ENCODE data around the gene LSM2. TPM values are rescaled to one million over a fixed set of nuclear protein-coding genes. Genes with fewer than 3 reads are reported as not detected.

LSM2 gene
- total RNA-seq, 4 donors from 2014 or later = 37.1 to 119 (median 58.7) TPM

GRCh38 chr6:31765559-31765909 lies 41.2 kb downstream of the LSM2 start:
- Histone ChIP-seq H3K9me3 (no peaks in the 10 kb centered on the region), H3K4me3 (no peak overlapping the region), H3K27ac (no peak overlapping the region), H3K4me1 (no peaks in the 10 kb centered on the region), H3K36me3 (no peaks in the 10 kb centered on the region), H3K27me3 (no peaks in the 10 kb centered on the region)
- TF ChIP-seq CTCF (IDR thresholded peaks at IDR 0.05) = no peak
- TF ChIP-seq POLR2A (IDR thresholded peaks at IDR 0.05) = no peak
- DNase-seq = no peak
- intact Hi-C loops (cut with DNase I; ENCODE audit: low total_unique reads) = no loop called here

- intact Hi-C loops (cut with DNase I; ENCODE audit: low total_unique reads) = no loop called here
- H3K27ac ChIP-seq = peak overlapping the region; percentile 24 to 48
- TF ChIP-seq CTCF (IDR thresholded peaks at IDR 0.05) (no peak), POLR2A (IDR thresholded peaks at IDR 0.05) (no peak)
- H3K4me3 ChIP-seq = no peak overlapping the region
- no peaks in the 10 kb centered on the region for H3K4me1 ChIP-seq
- H3K9me3 ChIP-seq = no peaks in the 10 kb centered on the region
- DNase-seq = no peak
- H3K36me3 ChIP-seq = no peaks in the 10 kb centered on the region
- H3K27me3 ChIP-seq = no peaks in the 10 kb centered on the region
Measured at GRCh38 chr6:31764198-31764597, 42.6 kb downstream of the LSM2 start.

GRCh38 chr6:31763619-31763940 lies 43.2 kb downstream of the LSM2 start:
- Histone ChIP-seq H3K9me3 (no peaks in the 10 kb centered on the region), H3K36me3 (no peaks in the 10 kb centered on the region), H3K27ac (peak overlapping the region in 1 of 2 donors; percentile 48), H3K27me3 (no peaks in the 10 kb centered on the region), H3K4me1 (no peaks in the 10 kb centered on the region), H3K4me3 (no peak overlapping the region)
- no peak for DNase-seq
- TF ChIP-seq CTCF (IDR thresholded peaks at IDR 0.05) (no peak), POLR2A (IDR thresholded peaks at IDR 0.05) (no peak)
- intact Hi-C loops (cut with DNase I; ENCODE audit: low total_unique reads) = no loop called here

- H3K27ac ChIP-seq = peak overlapping the region in 1 of 2 donors; percentile 48
- H3K36me3 ChIP-seq = no peaks in the 10 kb centered on the region
- no peaks in the 10 kb centered on the region for H3K9me3 ChIP-seq
- intact Hi-C loops (cut with DNase I; ENCODE audit: low total_unique reads) = no loop called here
- no peaks in the 10 kb centered on the region for H3K27me3 ChIP-seq
- TF ChIP-seq POLR2A (IDR thresholded peaks at IDR 0.05) (no peak), CTCF (IDR thresholded peaks at IDR 0.05) (no peak)
- no peak overlapping the region for H3K4me3 ChIP-seq
- no peaks in the 10 kb centered on the region for H3K4me1 ChIP-seq
- DNase-seq = no peak
Measured at GRCh38 chr6:31762878-31763618, 43.7 kb downstream of the LSM2 start.

- TF ChIP-seq CTCF (IDR thresholded peaks at IDR 0.05) (no peak), POLR2A (IDR thresholded peaks at IDR 0.05) (no peak)
- H3K27ac ChIP-seq = peak within 1 kb of the TSS in 1 of 2 donors; percentile 48
- intact Hi-C loops (cut with DNase I; ENCODE audit: low total_unique reads) = no loop called here
Measured at GRCh38 chr6:31762356-31762755, 44.4 kb downstream of the LSM2 start, which contains the start of gene SAPCD1. Gene SAPCD1, plus strand, starts transcription at chr6:31762656. Its CDS starts 399 bp downstream, at chr6:31763055.

More at GRCh38 chr6:31762356-31762755, 44.4 kb downstream of the LSM2 start, which contains the start of gene SAPCD1:
- Histone ChIP-seq H3K4me1 (no peaks in the 10 kb centered on the region), H3K36me3 (no peaks in the 10 kb centered on the region), H3K9me3 (no peaks in the 10 kb centered on the region), H3K4me3 (no peak within 1 kb of the TSS), H3K27me3 (no peaks in the 10 kb centered on the region)
- DNase-seq = no peak
